NCI-H1092 treated with DMSO at 0.1 percent for 48 hours (cell line): ENCODE data around the gene SMIM14.

ENCODE experiments used
- DNase-seq: peaks from one replicate; lab custom pipeline; 2025; lab: John Stamatoyannopoulos, UW

The SMIM14 gene

DNA sequence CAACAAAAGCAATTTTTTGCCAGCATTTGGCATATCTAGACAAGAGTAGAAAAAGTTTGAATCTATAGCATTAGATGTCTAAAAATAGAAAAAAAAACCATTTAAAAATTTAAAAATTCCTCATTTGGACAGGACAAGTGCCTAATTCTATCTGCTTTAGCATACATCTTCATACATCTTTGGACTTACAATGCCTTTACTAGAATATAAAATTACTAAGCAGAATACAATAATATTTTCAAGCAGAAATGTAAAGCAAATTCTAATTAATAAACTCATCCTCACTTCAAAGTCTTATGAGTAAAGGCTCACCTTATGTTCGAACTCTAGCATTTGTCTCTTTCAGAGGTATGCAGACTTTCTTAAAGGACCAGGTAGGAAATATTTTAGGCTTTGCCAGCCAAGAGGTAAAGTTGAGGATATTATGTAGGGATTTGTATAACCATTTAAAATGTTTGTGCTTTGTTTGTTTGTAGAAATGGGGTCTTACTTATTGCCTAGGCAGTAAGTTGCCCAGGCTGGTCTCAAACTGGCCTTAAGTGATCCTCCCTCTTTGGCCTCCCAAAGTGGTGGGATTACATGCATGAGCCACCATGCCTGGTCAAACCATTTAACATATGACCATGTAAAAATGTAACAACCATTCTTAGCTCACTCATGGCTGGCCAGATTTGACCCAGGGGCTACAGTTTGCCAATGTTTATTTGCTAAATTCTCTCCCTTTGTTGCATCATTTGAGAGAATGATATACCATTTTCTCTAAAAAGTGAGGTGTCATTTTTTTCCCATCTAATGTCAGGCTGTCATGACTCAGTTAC is 140.5 kb downstream of the SMIM14 start:
- DNase-seq: no peak
